ENCODE measurements around the gene FBN1. TPM values are rescaled to one million over a fixed set of nuclear protein-coding genes. Genes with fewer than 3 reads are reported as not detected.

FBN1 gene
- total RNA-seq, 4 donors from 2014 or later, result 13.0 to 28.0 (median 20.9) TPM

- no peak for DNase-seq
- Histone ChIP-seq H3K27me3 (no peaks in the 10 kb centered on the region), H3K4me3 (no peak overlapping the region), H3K36me3 (no peaks in the 10 kb centered on the region), H3K9me3 (no peaks in the 10 kb centered on the region), H3K4me1 (peaks cover 10 to 26% of the 10 kb centered on the region in 2 donors), H3K27ac (peak overlapping the region; percentile 58 to 75 (median 70))
- no peak for ATAC-seq
- TF ChIP-seq CTCF (IDR thresholded peaks at IDR 0.05 in 4 of 5, conservative IDR thresholded peaks at IDR 0.05 in 1 of 5) (no peak), POLR2A (IDR thresholded peaks at IDR 0.05) (no peak)
- intact Hi-C loops (cut with DNase I; ENCODE audit: low total_unique reads), result loop anchor here (10.0 kb wide), 1 partner anchor 253 kb away; the partner anchor contains the start of gene FBN1
- in situ Hi-C loops (cut with MboI; ENCODE audit: low sequenced_read_pairs in 4 of 4), result no loop called here
These were observed 253.6 kb downstream of the FBN1 start for GRCh38 chr15:48391950-48392349.

- no peaks in the 10 kb centered on the region for H3K9me3 ChIP-seq
- no peaks in the 10 kb centered on the region for H3K36me3 ChIP-seq
- DNase-seq (no peak), ATAC-seq (peak; percentile 44 to 45)
- intact Hi-C loops (cut with DNase I; ENCODE audit: low total_unique reads) (loop anchor here (10.0 kb wide), 1 partner anchor 255 kb away; the partner anchor contains the start of gene FBN1), in situ Hi-C loops (cut with MboI; ENCODE audit: low sequenced_read_pairs in 4 of 4) (no loop called here)
- TF ChIP-seq POLR2A (IDR thresholded peaks at IDR 0.05) (no peak), CTCF (IDR thresholded peaks at IDR 0.05 in 4 of 5, conservative IDR thresholded peaks at IDR 0.05 in 1 of 5) (no peak)
- H3K4me1 ChIP-seq, result peaks cover 10 to 24% of the 10 kb centered on the region in 2 donors
- peak overlapping the region; percentile 4 to 34 (median 8) for H3K27ac ChIP-seq
- no peaks in the 10 kb centered on the region for H3K27me3 ChIP-seq
- no peak overlapping the region for H3K4me3 ChIP-seq
These were observed 255.8 kb downstream of the FBN1 start for GRCh38 chr15:48389691-48390143.

- intact Hi-C loops (cut with DNase I; ENCODE audit: low total_unique reads) (no loop called here), in situ Hi-C loops (cut with MboI; ENCODE audit: low sequenced_read_pairs in 4 of 4) (no loop called here)
- TF ChIP-seq CTCF (IDR thresholded peaks at IDR 0.05 in 4 of 5, conservative IDR thresholded peaks at IDR 0.05 in 1 of 5) (no peak), POLR2A (IDR thresholded peaks at IDR 0.05) (no peak)
- Histone ChIP-seq H3K4me3 (no peak overlapping the region), H3K27ac (peak overlapping the region in 3 of 4 donors; percentile 4 to 34 (median 6)), H3K36me3 (no peaks in the 10 kb centered on the region), H3K27me3 (no peaks in the 10 kb centered on the region), H3K4me1 (peaks cover 10 to 16% of the 10 kb centered on the region in 2 donors), H3K9me3 (no peaks in the 10 kb centered on the region)
- DNase-seq, result no peak
- no peak for ATAC-seq
These were observed 256.6 kb downstream of the FBN1 start for GRCh38 chr15:48388910-48389309.

- TF ChIP-seq CTCF (IDR thresholded peaks at IDR 0.05 in 4 of 5, conservative IDR thresholded peaks at IDR 0.05 in 1 of 5) (no peak), POLR2A (IDR thresholded peaks at IDR 0.05) (no peak)
- Histone ChIP-seq H3K27ac (no peak overlapping the region), H3K9me3 (no peaks in the 10 kb centered on the region), H3K36me3 (no peaks in the 10 kb centered on the region), H3K27me3 (no peaks in the 10 kb centered on the region), H3K4me3 (no peak overlapping the region), H3K4me1 (peaks cover 10 to 13% of the 10 kb centered on the region in 2 donors)
- no peak for DNase-seq
- ATAC-seq, result no peak
- intact Hi-C loops (cut with DNase I; ENCODE audit: low total_unique reads) (no loop called here), in situ Hi-C loops (cut with MboI; ENCODE audit: low sequenced_read_pairs in 4 of 4) (no loop called here)
These were observed 257.3 kb downstream of the FBN1 start for GRCh38 chr15:48388016-48388851.

All from gastrocnemius medialis (tissue), 4 donors.